Duodenal mucosa (tissue), 2 donors: Measurements from ENCODE around the gene LY9.

Experiments used
- H3K27ac ChIP-seq: one replicate; pipeline ENCODE4 v1.7.0; 2013; ENCODE audit warnings: low read depth, low read length
- H3K27me3 ChIP-seq, 2 donors: one replicate each; pipeline ENCODE4 v1.7.0; 2013; ENCODE audit warnings: low read length in 2 of 2, control low read depth in 1 of 2; ENCODE audit not compliant: insufficient read depth in 2 of 2, control insufficient read depth in 1 of 2
- H3K36me3 ChIP-seq, 2 donors: one replicate each; pipeline ENCODE4 v1.7.0; 2013; ENCODE audit warnings: low read length in 2 of 2, control low read depth in 1 of 2; ENCODE audit not compliant: insufficient read depth in 2 of 2, control insufficient read depth in 1 of 2
- H3K4me1 ChIP-seq, 2 donors: one replicate each; pipeline ENCODE4 v1.7.0; 2013; ENCODE audit warnings: low read length in 2 of 2, control low read depth in 1 of 2; ENCODE audit not compliant: insufficient read depth in 2 of 2, control insufficient read depth in 1 of 2
- H3K4me3 ChIP-seq, 2 donors: one replicate each; pipeline ENCODE4 v1.7.0; 2013; ENCODE audit warnings: low read length in 2 of 2, low read depth in 1 of 2
- H3K9ac ChIP-seq, 2 donors: one replicate each; pipeline ENCODE4 v1.7.0; 2013; ENCODE audit warnings: low read length in 2 of 2, low read depth in 1 of 2
- H3K9me3 ChIP-seq, 2 donors: one replicate each; pipeline ENCODE4 v1.7.0; 2013; ENCODE audit warnings: low read length in 2 of 2, control low read depth in 1 of 2; ENCODE audit not compliant: control insufficient read depth in 1 of 2

Gene LY9

DNA sequence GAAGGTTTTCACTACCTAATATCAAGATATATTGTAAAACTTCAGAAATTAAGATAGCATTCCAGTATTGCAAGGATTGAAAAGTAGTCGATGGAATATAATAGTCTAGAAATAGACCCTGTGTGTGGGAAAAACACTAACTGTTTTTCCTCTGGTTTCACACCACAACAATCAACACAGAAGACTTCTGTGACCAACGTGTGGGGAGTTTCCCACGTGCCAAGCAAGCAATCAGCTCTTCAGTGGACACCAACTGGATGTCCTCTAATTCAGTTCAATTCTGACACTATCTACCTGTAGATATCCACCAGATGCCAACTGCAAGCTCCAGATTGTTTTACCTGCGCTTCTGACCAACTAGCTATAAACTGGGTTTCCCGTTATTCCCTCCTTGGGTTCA is 54.6 kb downstream of the LY9 start:
- peaks cover 9% of the 10 kb centered on the region in 2 donors for H3K4me1 ChIP-seq
- no peak overlapping the region for H3K9ac ChIP-seq
- H3K36me3 ChIP-seq: no peaks in the 10 kb centered on the region
- no peaks in the 10 kb centered on the region for H3K27me3 ChIP-seq
- no peak overlapping the region for H3K4me3 ChIP-seq
- H3K27ac ChIP-seq: no peak overlapping the region
- no peaks in the 10 kb centered on the region for H3K9me3 ChIP-seq

GRCh38 chr1:160850993-160851392 is 55.0 kb downstream of the LY9 start:
- no peaks in the 10 kb centered on the region for H3K27me3 ChIP-seq
- H3K27ac ChIP-seq: no peak overlapping the region
- no peaks in the 10 kb centered on the region for H3K36me3 ChIP-seq
- no peaks in the 10 kb centered on the region for H3K9me3 ChIP-seq
- no peak overlapping the region for H3K4me3 ChIP-seq
- H3K9ac ChIP-seq: no peak overlapping the region
- H3K4me1 ChIP-seq: peaks cover 9% of the 10 kb centered on the region in 2 donors

DNA sequence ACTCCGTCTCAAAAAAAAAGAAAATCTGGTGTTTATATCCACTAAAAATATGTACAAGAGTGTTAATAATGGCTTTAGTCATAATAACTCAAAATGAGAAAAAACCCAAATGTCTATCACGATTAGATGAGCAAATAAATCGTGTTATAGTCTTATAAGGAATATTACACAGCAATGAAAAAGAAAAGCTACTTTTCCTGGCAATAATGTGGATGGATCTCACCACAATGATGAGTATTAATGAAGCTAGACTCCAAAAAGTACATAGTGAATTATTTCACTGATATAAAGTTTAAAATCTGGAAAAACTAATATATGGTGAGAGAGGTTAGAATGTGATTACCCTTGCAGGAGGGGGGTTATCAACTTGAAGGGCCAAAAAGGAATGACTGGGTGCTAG is 57.0 kb downstream of the LY9 start:
- Histone ChIP-seq H3K27ac (no peak overlapping the region), H3K4me3 (no peak overlapping the region), H3K9ac (no peak overlapping the region), H3K4me1 (peaks cover 9% of the 10 kb centered on the region in 2 donors), H3K9me3 (no peaks in the 10 kb centered on the region), H3K36me3 (no peaks in the 10 kb centered on the region), H3K27me3 (no peaks in the 10 kb centered on the region)

GRCh38 chr1:160853754-160854153 is 57.8 kb downstream of the LY9 start:
- H3K27me3 ChIP-seq: no peaks in the 10 kb centered on the region
- no peaks in the 10 kb centered on the region for H3K36me3 ChIP-seq
- H3K4me1 ChIP-seq: peaks cover 9 to 16% of the 10 kb centered on the region in 2 donors
- H3K9ac ChIP-seq: no peak overlapping the region
- H3K9me3 ChIP-seq: no peaks in the 10 kb centered on the region
- H3K4me3 ChIP-seq: no peak overlapping the region
- H3K27ac ChIP-seq: no peak overlapping the region

DNA sequence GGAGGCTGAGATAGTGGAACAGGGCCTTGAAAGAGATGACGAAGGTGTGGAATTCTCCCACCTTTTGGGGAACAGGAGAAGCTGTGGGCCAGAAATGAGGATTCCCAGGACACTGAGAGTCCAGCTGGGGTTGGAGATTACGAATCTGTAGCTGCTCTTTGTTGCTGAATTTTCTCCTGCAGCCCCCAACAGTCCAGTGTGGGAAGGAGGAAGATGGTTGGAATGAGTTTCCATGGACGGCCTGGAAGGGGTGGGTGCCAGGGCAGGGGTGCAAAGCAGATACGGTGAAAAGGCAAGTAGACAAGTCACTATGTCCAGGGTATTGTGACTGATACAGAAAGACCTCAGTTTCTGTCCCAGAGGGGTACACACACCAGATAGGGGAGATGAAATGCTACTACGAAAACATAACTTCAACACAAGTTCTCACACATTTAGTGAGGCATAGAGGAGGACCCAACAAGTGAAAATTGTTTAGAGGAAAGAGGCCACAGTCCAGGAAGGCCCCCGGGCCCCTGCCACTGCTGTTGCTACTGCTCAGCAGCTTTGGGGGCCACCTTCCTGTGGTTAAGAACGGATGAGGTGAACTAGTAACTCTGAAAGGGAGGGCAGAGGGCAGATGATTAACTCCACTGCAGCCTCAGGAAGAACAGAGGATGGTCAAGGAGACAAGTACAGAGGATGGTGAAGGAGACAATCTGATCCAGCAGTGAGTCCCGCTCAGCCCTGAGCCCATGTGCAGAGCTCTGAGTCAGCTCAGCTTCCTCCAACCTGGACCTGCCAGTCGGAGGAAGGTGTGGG is 59.4 kb downstream of the LY9 start:
- no peaks in the 10 kb centered on the region for H3K36me3 ChIP-seq
- H3K4me3 ChIP-seq: no peak overlapping the region
- H3K9me3 ChIP-seq: no peaks in the 10 kb centered on the region
- H3K9ac ChIP-seq: no peak overlapping the region
- H3K27me3 ChIP-seq: no peaks in the 10 kb centered on the region
- H3K4me1 ChIP-seq: peaks cover 12 to 17% of the 10 kb centered on the region in 2 donors
- H3K27ac ChIP-seq: no peak overlapping the region

- Histone ChIP-seq H3K4me3 (no peak overlapping the region), H3K27me3 (no peaks in the 10 kb centered on the region), H3K36me3 (no peaks in the 10 kb centered on the region), H3K4me1 (peaks cover 7 to 10% of the 10 kb centered on the region in 2 donors), H3K9ac (no peak overlapping the region), H3K9me3 (no peaks in the 10 kb centered on the region), H3K27ac (no peak overlapping the region)
Measured at GRCh38 chr1:160858097-160858496, 62.1 kb downstream of the LY9 start.

DNA sequence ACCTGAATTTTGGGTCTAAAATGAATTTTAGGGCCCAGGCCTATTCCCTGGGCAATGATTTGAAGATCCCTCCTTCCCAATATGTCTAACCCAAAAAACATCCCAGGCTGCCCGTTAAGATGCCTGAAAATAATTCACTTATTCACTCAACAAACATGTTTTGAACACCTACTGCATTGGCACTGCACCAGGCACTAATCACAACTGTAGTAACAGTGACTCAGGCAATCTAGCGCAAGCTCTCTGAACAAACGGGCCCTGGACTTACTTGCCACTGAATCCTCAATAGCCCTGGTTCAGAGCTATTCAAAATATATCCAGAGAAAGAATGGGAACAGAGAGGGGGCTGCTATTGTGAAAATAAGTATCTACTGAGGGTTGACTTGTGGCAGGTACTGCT is 62.5 kb downstream of the LY9 start:
- H3K4me1 ChIP-seq: peaks cover 7 to 10% of the 10 kb centered on the region in 2 donors
- no peaks in the 10 kb centered on the region for H3K9me3 ChIP-seq
- H3K27me3 ChIP-seq: no peaks in the 10 kb centered on the region
- no peak overlapping the region for H3K27ac ChIP-seq
- no peak overlapping the region for H3K4me3 ChIP-seq
- H3K9ac ChIP-seq: no peak overlapping the region
- no peaks in the 10 kb centered on the region for H3K36me3 ChIP-seq

DNA sequence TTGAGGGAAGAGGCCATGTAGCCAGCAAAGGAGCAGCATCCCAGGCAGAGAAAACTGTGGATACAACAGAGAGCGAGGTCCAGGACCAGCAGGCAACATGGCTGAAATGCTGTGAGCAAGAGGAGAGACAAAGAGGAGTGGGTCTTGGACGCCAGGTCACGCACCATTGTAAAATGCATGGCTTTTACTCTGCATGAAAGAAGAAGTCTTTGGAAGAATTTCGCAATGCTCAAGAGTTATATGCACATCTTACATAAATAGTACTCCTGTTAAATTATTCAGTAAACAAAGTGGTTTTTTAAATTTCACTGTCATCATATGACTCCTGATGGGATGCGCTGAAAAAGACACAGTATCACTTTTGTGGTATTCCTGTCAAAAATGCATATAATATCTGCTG is 63.2 kb downstream of the LY9 start:
- Histone ChIP-seq H3K27ac (no peak overlapping the region), H3K4me3 (no peak overlapping the region)

GRCh38 chr1:160860840-160861505 is 65.0 kb downstream of the LY9 start:
- Histone ChIP-seq H3K27ac (no peak overlapping the region), H3K27me3 (no peaks in the 10 kb centered on the region), H3K4me1 (peaks cover 11 to 16% of the 10 kb centered on the region in 2 donors), H3K9me3 (no peaks in the 10 kb centered on the region), H3K9ac (no peak overlapping the region), H3K36me3 (no peaks in the 10 kb centered on the region), H3K4me3 (peak overlapping the region; percentile 13 to 46)

More for the DNA sequence above, 63.2 kb downstream of the LY9 start:
- H3K9me3 ChIP-seq: no peaks in the 10 kb centered on the region
- no peak overlapping the region for H3K9ac ChIP-seq
- peaks cover 9 to 10% of the 10 kb centered on the region in 2 donors for H3K4me1 ChIP-seq
- H3K36me3 ChIP-seq: no peaks in the 10 kb centered on the region
- H3K27me3 ChIP-seq: no peaks in the 10 kb centered on the region

- H3K9ac ChIP-seq: peak within 1 kb of the TSS in 1 of 2 donors; percentile 21
- no peak within 1 kb of the TSS for H3K27ac ChIP-seq
- H3K36me3 ChIP-seq: no peaks in the 10 kb centered on the region
- peak within 1 kb of the TSS; percentile 40 to 44 for H3K4me3 ChIP-seq
- no peaks in the 10 kb centered on the region for H3K9me3 ChIP-seq
- no peaks in the 10 kb centered on the region for H3K27me3 ChIP-seq
- peaks cover 21 to 24% of the 10 kb centered on the region in 2 donors for H3K4me1 ChIP-seq
Measured at GRCh38 chr1:160862203-160863060, 66.5 kb downstream of the LY9 start, which contains the start of gene CD244. Gene CD244 (minus strand): TSS chr1:160862887. CDS start chr1:160862677, 210 bp downstream.
